ENCODE results near the gene PRSS33.
A peak's percentile ranks its signal among the peaks of the same experiment; 100 is the strongest.

PRSS33 gene

GRCh38 chr16:2804728-2805127, 17.4 kb upstream of the PRSS33 start:
- no peak overlapping the region for H3K27ac ChIP-seq
- H3K4me3 ChIP-seq, result no peak overlapping the region

GRCh38 chr16:2803545-2804195, 16.3 kb upstream of the PRSS33 start:
- Histone ChIP-seq H3K27ac (no peak overlapping the region), H3K4me3 (no peak overlapping the region)

DNA sequence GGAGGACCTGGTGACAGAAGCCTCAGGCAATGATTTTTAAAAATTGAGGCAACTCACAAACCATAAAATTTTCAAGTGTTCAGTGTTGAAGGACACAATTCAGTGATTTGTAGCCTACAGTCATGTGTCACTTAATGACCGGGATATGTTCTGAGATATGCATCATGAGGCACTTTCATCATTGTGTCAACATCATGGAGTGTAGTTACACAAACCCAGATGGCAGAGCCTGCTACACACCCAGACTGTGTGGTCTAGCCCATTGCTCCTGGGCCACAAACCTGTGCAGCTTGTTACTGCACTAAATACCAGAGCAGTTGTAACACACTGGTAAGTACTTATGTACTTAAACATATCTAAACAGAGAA, 12.5 kb upstream of the PRSS33 start:
- no peak overlapping the region for H3K27ac ChIP-seq
- H3K4me3 ChIP-seq, result no peak overlapping the region

- Histone ChIP-seq H3K4me3 (no peak overlapping the region), H3K27ac (no peak overlapping the region)
Observed at GRCh38 chr16:2799205-2799858, 12.0 kb upstream of the PRSS33 start.

- Histone ChIP-seq H3K27ac (no peak overlapping the region), H3K4me3 (no peak overlapping the region)
Observed at GRCh38 chr16:2798723-2799204, 11.4 kb upstream of the PRSS33 start.

- no peak overlapping the region for H3K4me3 ChIP-seq
- H3K27ac ChIP-seq, result no peak overlapping the region
Observed at GRCh38 chr16:2795395-2796143, 8.2 kb upstream of the PRSS33 start.

DNA sequence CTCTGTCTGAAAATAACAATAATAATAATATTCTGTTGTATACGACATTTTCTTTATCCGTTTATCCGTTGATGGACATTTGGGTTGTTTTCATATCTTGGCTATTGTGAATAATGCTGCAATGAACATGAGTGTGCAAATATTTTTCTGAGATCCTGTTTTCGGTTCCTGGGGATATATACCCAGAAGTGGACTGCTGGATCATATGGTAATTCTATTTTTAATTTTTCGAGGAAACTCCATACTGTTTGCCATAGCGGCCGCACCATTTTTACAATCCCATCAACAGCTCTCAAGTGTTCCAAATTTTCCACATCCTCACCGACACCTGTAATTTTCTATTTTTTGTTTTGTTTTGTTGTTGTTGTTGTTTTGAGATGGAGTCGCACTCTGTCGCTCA, 5.6 kb upstream of the PRSS33 start:
- Histone ChIP-seq H3K27ac (no peak overlapping the region), H3K4me3 (no peak overlapping the region)

- no peak overlapping the region for H3K4me3 ChIP-seq
Observed at GRCh38 chr16:2791174-2791573, 3.8 kb upstream of the PRSS33 start.

DNA sequence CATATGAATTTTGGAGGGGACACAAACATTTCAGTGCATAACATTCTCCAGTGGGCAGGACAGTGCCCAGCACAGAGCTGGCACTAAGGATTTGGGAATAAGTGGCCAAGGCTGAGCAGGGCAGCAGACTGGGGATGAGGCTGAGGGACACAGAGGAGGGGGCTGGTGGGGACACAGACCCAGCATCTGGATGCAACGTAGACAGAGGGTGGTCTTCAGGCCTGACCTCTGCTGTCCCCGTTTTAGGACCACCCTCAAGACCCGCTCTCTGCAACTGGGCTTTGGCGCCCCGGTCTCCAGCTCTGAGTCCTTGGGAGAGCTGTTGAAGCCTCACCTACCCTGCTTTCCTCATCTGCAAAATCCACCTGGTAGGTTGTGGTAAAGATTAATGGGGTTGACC, 3.3 kb upstream of the PRSS33 start:
- H3K27ac ChIP-seq, result no peak overlapping the region
- no peak overlapping the region for H3K4me3 ChIP-seq

More at GRCh38 chr16:2791174-2791573, 3.8 kb upstream of the PRSS33 start:
- no peak overlapping the region for H3K27ac ChIP-seq

DNA sequence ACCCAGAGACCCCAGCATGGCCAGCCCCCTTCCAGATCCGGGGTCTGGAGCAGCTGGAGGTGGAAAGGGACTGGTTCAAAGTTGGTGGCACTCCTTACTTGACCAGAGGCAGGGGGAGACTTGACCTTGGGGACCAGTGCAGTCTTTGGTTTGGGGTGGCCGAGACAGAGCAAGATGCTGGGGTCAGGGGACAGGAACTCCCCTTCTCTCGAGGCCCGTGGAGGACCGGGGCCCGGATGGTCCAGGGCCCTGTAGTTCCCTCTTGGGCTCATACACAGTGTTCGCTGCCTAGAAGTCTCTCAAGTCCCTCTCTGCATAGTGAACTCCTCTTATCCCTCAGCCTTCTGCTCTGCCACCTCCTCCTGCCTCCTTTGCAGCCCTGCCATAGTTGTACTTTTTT, 601 bp upstream of the PRSS33 start:
- no peak overlapping the region for H3K4me3 ChIP-seq
- no peak overlapping the region for H3K27ac ChIP-seq

GRCh38 chr16:2786826-2787151, 571 bp downstream of the PRSS33 start:
- Histone ChIP-seq H3K27ac (no peak overlapping the region), H3K4me3 (no peak overlapping the region)

- Histone ChIP-seq H3K4me3 (no peak overlapping the region), H3K27ac (no peak overlapping the region)
Observed at GRCh38 chr16:2786061-2786825, 1.1 kb downstream of the PRSS33 start.

DNA sequence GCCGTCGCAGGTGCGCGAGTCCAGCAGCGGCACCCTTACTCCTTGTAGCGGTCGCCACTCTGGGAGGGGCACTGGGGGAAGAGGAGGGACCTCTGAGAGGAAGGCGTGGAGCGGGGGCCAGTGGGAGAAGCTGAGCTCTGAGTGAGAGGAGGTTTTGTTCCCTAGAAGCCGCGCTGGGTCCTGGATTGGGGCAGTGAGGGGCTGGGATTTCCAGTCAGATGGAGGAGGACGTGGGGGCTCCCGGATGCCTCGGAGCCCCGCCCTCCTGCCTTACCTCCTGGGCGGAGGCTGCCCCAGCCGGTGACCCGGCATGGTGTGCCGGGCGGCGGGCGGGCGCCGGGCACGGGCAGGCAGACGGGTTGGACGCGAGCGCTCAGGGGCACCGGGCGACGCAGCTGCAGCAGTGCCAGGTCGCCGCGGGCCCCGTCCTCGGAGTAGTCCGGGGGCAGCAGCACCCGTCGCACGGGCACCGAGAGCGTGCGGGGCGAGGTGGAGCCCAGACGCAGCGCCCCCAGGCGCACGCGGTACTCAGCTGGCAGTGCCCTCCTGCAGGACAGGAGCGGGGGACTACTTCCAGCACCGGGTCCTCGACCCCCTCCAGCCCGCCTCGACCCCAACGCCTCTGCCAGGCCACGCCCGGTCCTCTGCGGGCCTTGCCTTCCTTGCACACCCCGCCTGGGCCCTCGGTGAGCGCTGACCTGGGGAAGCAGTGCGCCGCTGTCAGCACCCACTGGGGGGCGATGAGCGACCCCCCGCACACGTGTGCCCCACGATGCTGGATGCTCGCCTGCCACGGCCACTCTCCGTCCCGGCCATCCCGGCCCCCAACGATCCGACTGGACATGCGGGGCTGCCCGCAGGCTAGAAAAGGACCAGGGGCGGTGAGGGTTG, 2.0 kb downstream of the PRSS33 start:
- Histone ChIP-seq H3K27ac (no peak overlapping the region), H3K4me3 (peak overlapping the region; percentile 17 to 42 (median 22))

DNA sequence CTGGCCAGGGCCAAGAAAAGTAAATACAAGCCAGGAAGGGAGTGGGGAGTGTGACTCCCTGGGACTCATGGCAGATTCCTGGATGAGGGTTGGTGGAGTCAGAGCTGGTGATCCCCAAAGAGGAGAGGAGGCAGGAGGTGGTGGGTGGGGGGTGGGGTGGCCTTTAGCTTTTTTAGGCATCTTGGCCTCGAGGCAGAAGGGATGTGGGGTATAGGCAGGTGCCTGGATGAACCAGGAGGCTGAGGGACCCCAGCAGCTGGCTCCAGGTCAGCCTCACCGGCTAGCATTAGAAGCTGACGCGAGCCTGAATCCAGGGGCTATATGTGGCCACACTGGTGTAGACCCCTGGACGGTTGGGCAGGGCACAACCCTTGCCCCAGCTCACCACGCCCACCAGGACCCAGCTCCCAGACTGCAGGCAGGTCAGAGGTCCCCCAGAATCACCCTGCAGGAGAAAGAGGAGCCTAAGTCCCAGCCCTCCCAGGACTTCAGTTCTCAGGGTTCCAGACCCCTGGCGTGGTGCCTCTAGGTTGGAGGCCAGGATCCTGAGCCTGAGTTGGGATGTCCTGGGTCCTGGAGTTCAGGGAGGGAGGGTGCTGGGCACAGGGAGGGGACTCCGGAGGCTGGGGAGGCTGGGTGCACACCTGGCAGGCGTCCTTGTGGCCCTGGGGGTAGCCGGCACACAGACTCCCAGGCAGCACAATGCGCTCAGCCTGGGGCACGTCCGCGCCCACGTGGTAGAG, 2.8 kb downstream of the PRSS33 start:
- peak overlapping the region in 4 of 7 experiments; percentile 22 to 42 (median 24) for H3K4me3 ChIP-seq
- no peak overlapping the region for H3K27ac ChIP-seq

DNA sequence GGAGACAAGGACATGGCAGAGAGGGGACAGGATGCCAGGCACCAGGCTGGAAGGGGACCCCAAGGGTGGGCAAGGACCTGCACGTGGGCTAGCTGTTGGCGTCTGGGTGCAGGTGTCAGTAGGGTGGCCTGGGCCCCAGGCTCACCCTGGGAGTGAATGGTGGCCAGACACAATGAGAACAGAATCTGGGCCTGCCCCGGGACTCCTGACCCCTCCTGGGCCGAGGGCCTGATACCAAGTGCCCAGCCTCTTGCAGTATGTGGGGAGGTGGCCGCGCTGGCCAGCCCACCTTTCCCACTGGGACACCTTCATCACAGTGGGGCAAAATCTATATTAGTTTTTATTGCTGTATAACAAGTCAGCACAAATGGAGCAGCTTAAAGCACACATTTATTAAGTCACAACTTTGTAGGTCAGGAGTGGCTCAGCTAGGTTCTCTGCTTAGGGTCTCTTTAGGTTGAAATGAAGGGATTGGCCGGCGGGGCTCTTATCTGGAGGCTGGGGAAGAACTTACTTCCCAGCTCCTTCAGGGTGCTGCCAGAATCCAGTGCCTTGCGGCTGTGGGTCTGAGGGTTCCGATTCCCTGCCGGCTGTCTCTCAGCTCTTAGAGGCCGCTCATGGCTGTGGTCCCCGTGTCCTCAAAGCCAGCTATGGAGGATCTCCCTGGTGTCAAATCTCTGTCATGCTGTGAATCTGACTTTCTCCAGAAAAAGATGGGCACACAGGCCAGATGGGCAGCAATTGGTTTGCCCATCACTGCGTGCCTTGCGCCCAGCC, 3.6 kb downstream of the PRSS33 start:
- Histone ChIP-seq H3K27ac (no peak overlapping the region), H3K4me3 (no peak overlapping the region)

GRCh38 chr16:2782583-2783351, 4.6 kb downstream of the PRSS33 start:
- H3K4me3 ChIP-seq, result no peak overlapping the region
- H3K27ac ChIP-seq, result no peak overlapping the region
